ENCODE results near the gene SPATS2.

SPATS2 gene

DNA sequence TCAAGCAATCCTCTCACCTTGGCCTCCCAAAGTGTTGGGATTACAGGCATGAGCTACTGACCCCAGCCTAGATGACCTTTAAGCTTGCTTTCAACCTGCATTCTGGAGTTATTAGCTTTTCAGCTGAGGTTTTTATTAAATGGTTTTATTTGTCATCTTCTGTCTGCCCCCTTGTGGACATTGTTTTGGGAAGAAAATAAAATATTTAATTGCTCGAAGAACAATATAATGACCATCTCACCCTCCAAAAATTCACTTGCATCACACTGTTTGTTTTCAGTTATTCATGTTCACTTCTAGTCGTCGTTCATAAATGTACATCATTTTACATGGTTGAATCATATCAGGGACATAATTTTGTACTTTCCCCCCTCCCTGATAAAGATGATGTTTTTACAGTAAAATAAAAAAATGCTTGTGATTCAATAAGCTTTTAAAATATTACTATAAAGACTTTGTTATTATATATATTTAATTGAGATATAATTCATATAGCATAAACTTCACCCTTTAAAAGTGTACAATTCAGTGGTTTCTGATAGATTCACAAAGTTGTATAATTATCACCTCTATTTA, 10.1 kb upstream of the SPATS2 start:
- TF ChIP-seq, protein P1, sequence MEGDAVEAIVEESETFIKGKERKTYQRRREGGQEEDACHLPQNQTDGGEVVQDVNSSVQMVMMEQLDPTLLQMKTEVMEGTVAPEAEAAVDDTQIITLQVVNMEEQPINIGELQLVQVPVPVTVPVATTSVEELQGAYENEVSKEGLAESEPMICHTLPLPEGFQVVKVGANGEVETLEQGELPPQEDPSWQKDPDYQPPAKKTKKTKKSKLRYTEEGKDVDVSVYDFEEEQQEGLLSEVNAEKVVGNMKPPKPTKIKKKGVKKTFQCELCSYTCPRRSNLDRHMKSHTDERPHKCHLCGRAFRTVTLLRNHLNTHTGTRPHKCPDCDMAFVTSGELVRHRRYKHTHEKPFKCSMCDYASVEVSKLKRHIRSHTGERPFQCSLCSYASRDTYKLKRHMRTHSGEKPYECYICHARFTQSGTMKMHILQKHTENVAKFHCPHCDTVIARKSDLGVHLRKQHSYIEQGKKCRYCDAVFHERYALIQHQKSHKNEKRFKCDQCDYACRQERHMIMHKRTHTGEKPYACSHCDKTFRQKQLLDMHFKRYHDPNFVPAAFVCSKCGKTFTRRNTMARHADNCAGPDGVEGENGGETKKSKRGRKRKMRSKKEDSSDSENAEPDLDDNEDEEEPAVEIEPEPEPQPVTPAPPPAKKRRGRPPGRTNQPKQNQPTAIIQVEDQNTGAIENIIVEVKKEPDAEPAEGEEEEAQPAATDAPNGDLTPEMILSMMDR (IDR thresholded peaks at IDR 0.05; ENCODE audit: control insufficient read depth, extremely low read depth, insufficient read depth), result peak; percentile 23; the same call in 1 of the 2 replicates
- H3K4me3 ChIP-seq (ENCODE audit: low read depth, low read length), result no peak overlapping the region
- no peak for DNase-seq (ENCODE audit: low read depth)

DNA sequence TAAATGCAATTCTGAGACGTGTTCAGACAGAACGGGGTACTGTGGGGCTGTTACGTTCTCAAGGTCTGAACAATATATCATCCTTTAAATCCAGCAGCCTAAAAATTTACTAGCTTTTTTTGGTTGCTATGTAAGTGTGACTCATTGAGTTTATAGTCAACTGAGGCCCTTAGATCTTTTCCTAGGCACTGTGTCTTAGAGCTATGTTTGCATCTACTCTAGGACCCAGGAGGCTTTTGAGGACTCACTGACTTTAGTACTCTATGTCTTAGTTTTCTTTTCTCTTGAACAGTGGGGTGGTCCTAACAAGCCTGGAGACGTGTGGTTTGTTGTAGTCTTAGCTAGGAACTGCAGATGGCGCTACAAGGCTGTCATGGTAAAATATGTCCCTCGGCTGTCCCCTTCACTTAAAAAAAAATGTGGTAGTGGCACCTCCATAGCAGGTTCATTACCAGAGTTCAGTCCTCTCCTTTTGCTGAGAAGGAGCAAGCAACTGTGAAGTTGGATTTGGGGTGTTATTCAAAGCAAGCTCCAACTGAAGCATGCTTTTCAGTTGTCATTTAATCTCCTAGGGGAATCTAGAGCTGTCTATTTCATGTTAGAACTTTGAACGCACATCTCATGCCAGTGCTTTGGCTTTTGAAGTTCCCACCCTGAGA, 8.7 kb upstream of the SPATS2 start:
- no peak overlapping the region for H3K4me3 ChIP-seq (ENCODE audit: low read depth, low read length)
- TF ChIP-seq, protein P1 (IDR thresholded peaks at IDR 0.05; ENCODE audit: control insufficient read depth, extremely low read depth, insufficient read depth), result peak; percentile 77
- DNase-seq (ENCODE audit: low read depth), result peak; percentile 32

DNA sequence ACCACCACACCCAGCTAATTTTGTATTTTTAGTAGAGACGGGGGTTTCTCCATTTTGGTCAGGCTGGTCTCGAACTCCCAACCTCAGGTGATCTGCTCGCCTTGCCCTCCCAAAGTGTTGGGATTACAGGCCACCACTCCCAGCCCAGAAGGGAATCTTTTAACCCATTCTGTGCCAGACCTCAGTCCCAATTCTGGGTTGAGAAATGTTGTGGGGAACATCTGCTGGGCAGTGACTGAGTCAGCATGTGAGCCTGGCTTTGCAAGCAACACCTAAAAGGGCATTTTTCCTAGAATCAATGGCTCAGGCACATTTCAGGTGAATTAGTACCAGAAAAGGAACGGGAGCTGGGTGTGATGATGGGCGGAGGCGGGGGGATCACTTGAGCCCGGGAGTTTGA, 7.6 kb upstream of the SPATS2 start:
- no peak for DNase-seq (ENCODE audit: low read depth)
- no peak overlapping the region for H3K4me3 ChIP-seq (ENCODE audit: low read depth, low read length)
- TF ChIP-seq, protein P1 (IDR thresholded peaks at IDR 0.05; ENCODE audit: control insufficient read depth, extremely low read depth, insufficient read depth), result no peak

DNA sequence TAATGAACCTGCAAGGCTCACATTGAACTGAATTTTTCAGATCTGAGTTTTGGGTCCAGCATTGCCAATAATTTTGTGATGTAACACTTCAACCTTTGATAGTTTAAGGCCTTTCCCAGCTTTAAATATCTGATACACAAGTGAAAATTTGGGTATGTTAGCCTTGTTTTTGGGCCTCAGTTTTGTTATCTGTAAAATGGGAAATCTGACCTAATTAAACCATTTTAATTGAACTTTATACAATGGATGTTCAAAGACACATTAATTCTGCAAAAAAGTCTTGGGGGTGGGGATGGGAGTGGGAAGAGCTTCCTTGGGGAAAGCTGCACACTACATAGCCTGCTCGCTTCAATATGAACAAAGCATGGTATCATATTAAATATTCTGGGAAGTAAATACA, 5.2 kb upstream of the SPATS2 start:
- TF ChIP-seq, protein P1 (IDR thresholded peaks at IDR 0.05; ENCODE audit: control insufficient read depth, extremely low read depth, insufficient read depth), result no peak
- no peak overlapping the region for H3K4me3 ChIP-seq (ENCODE audit: low read depth, low read length)
- no peak for DNase-seq (ENCODE audit: low read depth)

DNA sequence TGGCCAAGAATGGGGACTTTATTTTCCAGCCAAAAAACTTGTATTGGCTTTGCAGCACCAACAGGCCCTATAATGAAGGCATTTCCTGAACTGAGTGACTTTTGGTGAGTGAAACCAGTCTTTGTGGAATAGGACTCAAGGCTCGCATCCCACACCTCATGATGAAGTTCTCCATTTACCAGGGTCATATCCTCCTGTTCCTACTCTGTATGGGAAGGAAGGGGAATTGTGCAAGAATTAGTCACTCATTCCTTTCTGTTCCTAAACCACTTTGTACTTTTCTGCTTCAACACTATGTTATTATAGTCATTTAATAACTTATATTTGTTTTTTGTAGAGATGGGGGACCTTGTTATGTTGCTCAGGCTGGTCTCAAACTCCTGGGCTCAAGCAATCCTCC, 2.3 kb upstream of the SPATS2 start:
- TF ChIP-seq, protein P1 (IDR thresholded peaks at IDR 0.05; ENCODE audit: control insufficient read depth, extremely low read depth, insufficient read depth), result no peak
- H3K4me3 ChIP-seq (ENCODE audit: low read depth, low read length), result no peak overlapping the region
- DNase-seq (ENCODE audit: low read depth), result no peak

DNA sequence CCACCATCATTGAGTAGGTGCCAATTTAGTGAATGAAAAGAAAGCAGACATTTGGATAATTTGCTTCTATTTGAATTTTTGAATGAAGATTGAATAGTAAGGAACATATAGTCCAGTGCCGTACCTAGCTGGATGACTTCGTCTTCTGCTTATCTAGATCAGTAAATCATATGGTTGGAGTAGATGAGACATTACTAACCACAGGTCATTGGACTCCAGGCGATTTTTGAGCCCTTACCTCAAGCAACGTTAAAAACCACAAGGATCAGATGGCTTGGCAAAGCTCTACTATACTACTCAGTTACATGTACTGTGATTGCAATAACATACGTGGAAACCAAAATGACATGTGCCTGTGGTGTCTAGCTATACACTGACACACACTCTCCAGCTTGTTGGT, 1.7 kb upstream of the SPATS2 start:
- H3K4me3 ChIP-seq (ENCODE audit: low read depth, low read length), result no peak overlapping the region; the same call in 1 of the 2 replicates
- TF ChIP-seq, protein P1 (IDR thresholded peaks at IDR 0.05; ENCODE audit: control insufficient read depth, extremely low read depth, insufficient read depth), result no peak
- no peak for DNase-seq (ENCODE audit: low read depth)

All from LNCaP clone FGC (cell line).